Peyer's patch (tissue), 4 donors: Measurements from ENCODE around the gene OR1Q1. TPM values are rescaled to one million over a fixed set of nuclear protein-coding genes. Genes with fewer than 3 reads are reported as not detected.

Source experiments
- DNase-seq, 3 donors: peaks; one replicate each; pipeline ENCODE4 v3.0.0-alpha.2; 2017 to 2019
- H3K27ac ChIP-seq, 4 donors: fragments of 200-600 bp; sonication (generic); one replicate each; pipeline ENCODE4 v1.5.1; 2016 to 2019
- H3K27me3 ChIP-seq, 2 donors: fragments of 200-600 bp; sonication (generic); one replicate each; pipeline ENCODE4 v1.5.1; 2019
- H3K36me3 ChIP-seq, 3 donors: fragments of 200-600 bp; sonication (generic); one replicate each; pipeline ENCODE4 v1.5.1; 2016 to 2019
- H3K4me1 ChIP-seq, 4 donors: fragments of 200-600 bp; sonication (generic); one replicate each; pipeline ENCODE4 v1.5.1; 2016 to 2019
- H3K4me3 ChIP-seq, 4 donors: fragments of 200-600 bp; sonication (generic); 1 replicate in 3 of 4; 2 replicates in 1 of 4; pipeline ENCODE4 v1.5.1; 2016 to 2019; ENCODE audit warnings: mild to moderate bottlenecking in 1 of 4
- H3K9me3 ChIP-seq, 4 donors: fragments of 200-600 bp; sonication (generic); one replicate each; pipeline ENCODE4 v1.5.1; 2016 to 2019; ENCODE audit warnings: mild to moderate bottlenecking in 1 of 4
- POLR2A ChIP-seq, 2 donors: fragments of 450-650 bp; IDR thresholded peaks; one replicate each; pipeline ENCODE4 v1.5.1; 2017; ENCODE audit warnings: antibody characterized with exemption in 2 of 2, mild to moderate bottlenecking in 2 of 2, moderate library complexity in 2 of 2
- total RNA-seq, 4 donors: library from RNA; depleted of rRNA; stranded (reverse); fragments of >200 nt; gene quantifications; one replicate each; pipeline ENCODE4 v1.1.0, GENCODE V29; 2016
- TF ChIP-seq, protein P1 (sequence below), 6 experiments: fragments of 450-650 bp in 4 of 6; fragments of 200-600 bp in 2 of 6; sonication (generic) in 1 of 6; IDR thresholded peaks; one replicate each; pipeline ENCODE4 v1.5.1; 2017 to 2019; ENCODE audit warnings: antibody characterized with exemption in 6 of 6, mild to moderate bottlenecking in 3 of 6, moderate library complexity in 1 of 6

Gene OR1Q1
- total RNA-seq, 4 donors from 2014 or later = not detected

DNA sequence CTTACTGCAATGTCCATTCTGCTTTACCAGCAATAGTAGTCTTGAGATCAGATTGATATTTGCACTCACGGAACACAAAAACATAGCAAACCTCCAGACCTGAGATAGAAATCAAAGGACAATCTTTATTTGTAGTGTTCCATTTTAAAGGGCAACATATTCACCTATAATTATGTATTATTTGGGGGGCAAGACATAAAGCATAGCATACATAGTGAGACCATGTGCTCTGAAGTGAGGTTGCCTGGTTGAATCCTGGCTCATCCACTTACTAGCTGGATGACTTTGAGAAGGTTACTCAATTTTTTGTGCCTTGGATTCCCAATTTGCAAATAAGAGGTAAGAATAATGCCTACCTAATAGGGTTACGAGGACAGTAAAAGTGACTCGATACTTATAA, 43.0 kb downstream of the OR1Q1 start, which contains the start of gene OR1B1:
Gene OR1B1 (minus strand): TSS at position 101 of the 400 bp plus-strand sequence.
- TF ChIP-seq, protein P1, sequence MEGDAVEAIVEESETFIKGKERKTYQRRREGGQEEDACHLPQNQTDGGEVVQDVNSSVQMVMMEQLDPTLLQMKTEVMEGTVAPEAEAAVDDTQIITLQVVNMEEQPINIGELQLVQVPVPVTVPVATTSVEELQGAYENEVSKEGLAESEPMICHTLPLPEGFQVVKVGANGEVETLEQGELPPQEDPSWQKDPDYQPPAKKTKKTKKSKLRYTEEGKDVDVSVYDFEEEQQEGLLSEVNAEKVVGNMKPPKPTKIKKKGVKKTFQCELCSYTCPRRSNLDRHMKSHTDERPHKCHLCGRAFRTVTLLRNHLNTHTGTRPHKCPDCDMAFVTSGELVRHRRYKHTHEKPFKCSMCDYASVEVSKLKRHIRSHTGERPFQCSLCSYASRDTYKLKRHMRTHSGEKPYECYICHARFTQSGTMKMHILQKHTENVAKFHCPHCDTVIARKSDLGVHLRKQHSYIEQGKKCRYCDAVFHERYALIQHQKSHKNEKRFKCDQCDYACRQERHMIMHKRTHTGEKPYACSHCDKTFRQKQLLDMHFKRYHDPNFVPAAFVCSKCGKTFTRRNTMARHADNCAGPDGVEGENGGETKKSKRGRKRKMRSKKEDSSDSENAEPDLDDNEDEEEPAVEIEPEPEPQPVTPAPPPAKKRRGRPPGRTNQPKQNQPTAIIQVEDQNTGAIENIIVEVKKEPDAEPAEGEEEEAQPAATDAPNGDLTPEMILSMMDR (IDR thresholded peaks at IDR 0.05) = no peak
- TF ChIP-seq POLR2A (IDR thresholded peaks at IDR 0.05) = no peak
- DNase-seq = no peak
- Histone ChIP-seq H3K9me3 (no peaks in the 10 kb centered on the region), H3K27me3 (no peaks in the 10 kb centered on the region), H3K27ac (no peak within 1 kb of the TSS), H3K4me1 (no peaks in the 10 kb centered on the region), H3K36me3 (no peaks in the 10 kb centered on the region), H3K4me3 (no peak within 1 kb of the TSS)

DNA sequence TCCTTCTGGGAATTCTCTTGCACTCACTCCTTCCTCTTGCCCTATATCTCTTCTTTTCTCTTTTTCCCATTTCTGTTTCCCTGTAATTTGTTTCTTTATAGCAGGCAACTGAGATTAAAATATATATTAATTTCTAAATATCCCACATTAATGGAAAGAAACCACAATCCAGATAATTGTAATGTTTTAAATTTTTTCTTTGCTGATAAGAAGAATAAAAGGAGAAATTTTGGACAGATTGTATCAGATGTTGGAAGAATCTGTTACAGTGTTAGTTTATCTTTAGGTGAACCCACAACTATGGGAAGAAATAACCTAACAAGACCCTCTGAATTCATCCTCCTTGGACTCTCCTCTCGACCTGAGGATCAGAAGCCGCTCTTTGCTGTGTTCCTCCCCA, 46.9 kb downstream of the OR1Q1 start, which contains the start of gene OR1L1:
Gene OR1L1 (plus strand): TSS at position 301 of the 400 bp plus-strand sequence. CDS start 0 bp downstream, at position 301.
- Histone ChIP-seq H3K36me3 (no peaks in the 10 kb centered on the region), H3K9me3 (no peaks in the 10 kb centered on the region), H3K27ac (no peak within 1 kb of the TSS), H3K4me1 (no peaks in the 10 kb centered on the region), H3K4me3 (no peak within 1 kb of the TSS), H3K27me3 (no peaks in the 10 kb centered on the region)
- TF ChIP-seq, protein P1 (IDR thresholded peaks at IDR 0.05) = no peak
- no peak for DNase-seq

Other genes with a start within 250 kb of the OR1Q1 start
- 10 to 100 TPM in 3 of 4 donors, 1 to 10 TPM in 1; 6.4 to 17.3 (median 13.8) TPM for gene PTGS1, start 243.7 kb upstream of the OR1Q1 start, total RNA-seq
- not detected for gene OR1J1, start 136.8 kb upstream of the OR1Q1 start, total RNA-seq
- not detected for gene OR1J2, start 103.9 kb upstream of the OR1Q1 start, total RNA-seq
- gene OR1J4, start 95.6 kb upstream of the OR1Q1 start, total RNA-seq = not detected
- gene OR1N1, start 87.4 kb upstream of the OR1Q1 start, total RNA-seq = not detected
- not detected for gene OR1N2, start 61.6 kb upstream of the OR1Q1 start, total RNA-seq
- not detected for gene OR1L8, start 31.4 kb upstream of the OR1Q1 start, total RNA-seq
- gene OR1B1, start 42.9 kb downstream of the OR1Q1 start, total RNA-seq = 1 to 10 TPM in 1 of 4 donors, not detected in 3; 1.4 TPM
- gene OR1L1, start 47.0 kb downstream of the OR1Q1 start, total RNA-seq = not detected
- not detected for gene OR1L3, start 60.4 kb downstream of the OR1Q1 start, total RNA-seq
- gene OR1L4, start 109.3 kb downstream of the OR1Q1 start, total RNA-seq = not detected
- not detected for gene OR1L6, start 127.6 kb downstream of the OR1Q1 start, total RNA-seq
- not detected for gene OR5C1, start 174.2 kb downstream of the OR1Q1 start, total RNA-seq
- not detected for gene OR1K1, start 185.4 kb downstream of the OR1Q1 start, total RNA-seq
- 10 to 100 TPM in 3 of 4 donors, 1 to 10 TPM in 1; 7.0 to 33.8 (median 14.6) TPM for gene PDCL, start 213.8 kb downstream of the OR1Q1 start, total RNA-seq